ENCODE data around the gene COG5. TPM values are rescaled to one million over a fixed set of nuclear protein-coding genes. Genes with fewer than 3 reads are reported as not detected.
"Not testable (repeated sequence)": the region's sequence is repeated elsewhere in the genome, so short reads cannot be mapped to it uniquely, and the experiment has no call there.

Gene COG5
- total RNA-seq, 2 donors from 2014 or later = 50.1 to 102 TPM

DNA sequence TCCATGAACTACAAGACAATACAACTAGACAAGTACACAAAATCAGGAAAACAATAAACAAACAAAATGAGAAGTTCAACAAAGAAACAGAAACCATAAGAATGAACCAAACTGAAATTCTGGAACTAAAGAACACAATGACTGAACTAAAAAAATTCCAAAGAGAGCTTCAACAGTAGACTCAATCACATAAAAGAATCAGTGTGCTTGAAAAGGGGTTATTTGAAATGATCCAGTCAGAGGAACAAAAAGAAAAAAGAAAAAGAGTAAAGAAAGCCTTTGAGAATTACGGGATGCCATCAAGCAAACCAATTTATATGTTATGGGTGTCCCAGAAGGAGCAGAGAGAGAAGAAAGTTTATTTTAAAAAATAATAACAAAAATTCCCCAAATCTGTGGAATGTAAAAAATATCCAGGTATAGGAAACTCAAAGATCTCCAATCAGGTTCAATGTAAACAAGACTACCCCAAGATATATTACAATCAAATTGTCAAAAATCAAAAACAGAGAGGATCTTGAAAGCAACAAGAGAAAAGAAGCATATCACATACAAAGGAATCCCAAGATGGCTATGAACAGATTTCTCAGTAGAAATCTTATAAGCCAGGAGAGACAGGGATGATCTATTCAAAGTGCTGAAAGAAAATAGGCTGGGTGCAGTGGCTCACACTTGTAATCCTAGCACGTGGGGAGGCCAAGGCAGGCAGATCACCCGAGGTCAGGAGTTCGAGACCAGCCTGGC lies 18.7 kb downstream of the COG5 start:
- intact Hi-C loops (cut with DNase I) = no loop called here
- no peak overlapping the region for H3K27ac ChIP-seq
- ATAC-seq (no peak), DNase-seq (no peak)
- H3K9me3 ChIP-seq = no peaks in the 10 kb centered on the region
- no peak for TF ChIP-seq POLR2A (IDR thresholded peaks at IDR 0.05)
- TF ChIP-seq, protein P1, sequence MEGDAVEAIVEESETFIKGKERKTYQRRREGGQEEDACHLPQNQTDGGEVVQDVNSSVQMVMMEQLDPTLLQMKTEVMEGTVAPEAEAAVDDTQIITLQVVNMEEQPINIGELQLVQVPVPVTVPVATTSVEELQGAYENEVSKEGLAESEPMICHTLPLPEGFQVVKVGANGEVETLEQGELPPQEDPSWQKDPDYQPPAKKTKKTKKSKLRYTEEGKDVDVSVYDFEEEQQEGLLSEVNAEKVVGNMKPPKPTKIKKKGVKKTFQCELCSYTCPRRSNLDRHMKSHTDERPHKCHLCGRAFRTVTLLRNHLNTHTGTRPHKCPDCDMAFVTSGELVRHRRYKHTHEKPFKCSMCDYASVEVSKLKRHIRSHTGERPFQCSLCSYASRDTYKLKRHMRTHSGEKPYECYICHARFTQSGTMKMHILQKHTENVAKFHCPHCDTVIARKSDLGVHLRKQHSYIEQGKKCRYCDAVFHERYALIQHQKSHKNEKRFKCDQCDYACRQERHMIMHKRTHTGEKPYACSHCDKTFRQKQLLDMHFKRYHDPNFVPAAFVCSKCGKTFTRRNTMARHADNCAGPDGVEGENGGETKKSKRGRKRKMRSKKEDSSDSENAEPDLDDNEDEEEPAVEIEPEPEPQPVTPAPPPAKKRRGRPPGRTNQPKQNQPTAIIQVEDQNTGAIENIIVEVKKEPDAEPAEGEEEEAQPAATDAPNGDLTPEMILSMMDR (IDR thresholded peaks at IDR 0.05) = no peak
- H3K4me1 ChIP-seq = peaks cover 3% of the 10 kb centered on the region
- H3K36me3 ChIP-seq (replicated peaks in 1 of 2; ENCODE audit: insufficient read depth in 1 of 2, low read depth in 2 of 2) = peaks cover 0 to 4% of the 10 kb centered on the region in 2 donors
- 91 to 99% methylated on average over 4 of the region's 4 CpGs for WGBS, 2 donors
- no peak overlapping the region for H3K4me3 ChIP-seq
- no peaks in the 10 kb centered on the region for H3K27me3 ChIP-seq

DNA sequence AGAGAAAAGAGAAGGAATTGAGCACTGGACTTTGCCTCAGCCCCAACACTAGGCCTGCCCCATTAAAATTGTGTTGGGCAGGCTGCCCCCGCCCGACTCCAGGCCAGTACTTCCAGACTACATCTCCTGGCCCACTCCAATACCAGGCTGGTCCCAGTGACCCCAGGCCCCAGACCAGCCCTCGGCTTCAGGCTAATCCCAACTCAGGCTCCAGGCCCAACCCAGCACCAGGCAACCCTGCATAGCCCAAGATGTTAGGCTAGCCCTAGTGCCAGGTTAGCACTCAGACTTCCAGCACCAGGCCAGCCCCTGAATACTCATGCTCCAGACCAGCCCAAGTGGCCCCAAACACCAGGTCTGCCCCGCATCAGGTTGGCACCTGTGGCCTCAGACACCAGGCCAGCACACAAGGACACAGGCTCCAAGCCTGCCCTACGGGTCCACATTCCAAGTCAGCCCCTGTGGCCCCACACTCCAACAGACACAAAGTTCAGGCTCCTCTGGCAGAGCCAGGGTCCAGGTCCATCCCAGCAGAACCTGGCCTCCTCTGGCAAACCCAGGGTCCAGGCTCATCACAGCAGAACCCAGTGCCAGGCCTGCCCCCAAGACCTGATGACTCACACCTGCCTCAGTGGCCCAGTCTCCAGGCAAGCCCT lies 20.3 kb downstream of the COG5 start:
- DNase-seq = no peak
- H3K4me1 ChIP-seq = peaks cover 5% of the 10 kb centered on the region
- no peak overlapping the region for H3K27ac ChIP-seq
- H3K36me3 ChIP-seq (replicated peaks in 1 of 2; ENCODE audit: insufficient read depth in 1 of 2, low read depth in 2 of 2) = peaks cover 0 to 4% of the 10 kb centered on the region in 2 donors
- TF ChIP-seq, protein P1 (IDR thresholded peaks at IDR 0.05) = no peak
- TF ChIP-seq POLR2A (IDR thresholded peaks at IDR 0.05) = no peak
- ATAC-seq = no peak
- 90% methylated on average over 5 of the region's 5 CpGs; no CpG with 5 or more reads in 1 of the 2 donors for WGBS, 2 donors
- H3K4me3 ChIP-seq = no peak overlapping the region
- intact Hi-C loops (cut with DNase I) = no loop called here
- no peaks in the 10 kb centered on the region for H3K27me3 ChIP-seq
- H3K9me3 ChIP-seq = no peaks in the 10 kb centered on the region

- H3K4me3 ChIP-seq = no peak overlapping the region
- 21 to 35% methylated on average over 2 of the region's 2 CpGs for WGBS, 2 donors
- peak overlapping the region in 2 of 4 donors; percentile 50 to 61 for H3K27ac ChIP-seq
- ATAC-seq = peak; percentile 93
- no peaks in the 10 kb centered on the region for H3K36me3 ChIP-seq (replicated peaks in 1 of 2; ENCODE audit: insufficient read depth in 1 of 2, low read depth in 2 of 2)
- TF ChIP-seq POLR2A (IDR thresholded peaks at IDR 0.05) = no peak
- TF ChIP-seq, protein P1 (IDR thresholded peaks at IDR 0.05) = no peak
- DNase-seq = peak; percentile 75 to 91 (median 86)
- intact Hi-C loops (cut with DNase I) = no loop called here
- no peaks in the 10 kb centered on the region for H3K27me3 ChIP-seq
- H3K9me3 ChIP-seq = no peaks in the 10 kb centered on the region
- H3K4me1 ChIP-seq = peaks cover 17% of the 10 kb centered on the region
Measured at GRCh38 chr7:107538001-107538400, 25.7 kb downstream of the COG5 start.

- H3K4me1 ChIP-seq = peaks cover 17% of the 10 kb centered on the region
- H3K9me3 ChIP-seq; H3K36me3 ChIP-seq (replicated peaks in 1 of 2; ENCODE audit: insufficient read depth in 1 of 2, low read depth in 2 of 2); H3K27me3 ChIP-seq; ATAC-seq; H3K4me3 ChIP-seq; intact Hi-C loops (cut with DNase I); DNase-seq: not testable (repeated sequence)
- WGBS, 2 donors = 45 to 61% methylated on average over 4 of the region's 4 CpGs
- peak overlapping the region in 2 of 4 donors; percentile 5 to 61 for H3K27ac ChIP-seq
Measured at GRCh38 chr7:107537228-107537627, 26.5 kb downstream of the COG5 start.

DNA sequence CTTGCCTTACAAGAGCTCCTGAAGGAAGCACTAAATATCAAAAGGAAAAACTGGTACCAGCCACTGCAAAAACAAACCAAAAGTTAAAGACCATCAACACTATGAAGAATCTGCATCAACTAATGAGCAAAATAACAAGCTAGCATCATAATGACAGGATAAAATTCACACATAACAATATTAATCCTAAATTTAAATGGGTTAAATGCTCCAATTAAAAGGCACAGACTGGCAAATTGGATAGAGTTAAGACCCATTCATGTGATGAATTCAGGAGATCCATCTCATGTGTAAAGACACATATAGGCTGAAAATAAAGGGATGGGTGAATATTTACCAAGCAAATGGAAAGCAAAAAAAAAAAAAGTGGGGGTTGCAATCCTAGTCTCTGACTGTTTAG lies 29.6 kb downstream of the COG5 start:
- intact Hi-C loops (cut with DNase I) = no loop called here
- DNase-seq (no peak), ATAC-seq (no peak)
- H3K36me3 ChIP-seq (replicated peaks in 1 of 2; ENCODE audit: insufficient read depth in 1 of 2, low read depth in 2 of 2) = no peaks in the 10 kb centered on the region
- TF ChIP-seq, protein P1 (IDR thresholded peaks at IDR 0.05) = no peak
- TF ChIP-seq POLR2A (IDR thresholded peaks at IDR 0.05) = no peak
- H3K4me1 ChIP-seq = peaks cover 17% of the 10 kb centered on the region
- no peaks in the 10 kb centered on the region for H3K9me3 ChIP-seq
- H3K27me3 ChIP-seq = no peaks in the 10 kb centered on the region
- no peak overlapping the region for H3K4me3 ChIP-seq
- no peak overlapping the region for H3K27ac ChIP-seq
